Measurements from ENCODE around the gene FAM53A.

FAM53A gene

DNA sequence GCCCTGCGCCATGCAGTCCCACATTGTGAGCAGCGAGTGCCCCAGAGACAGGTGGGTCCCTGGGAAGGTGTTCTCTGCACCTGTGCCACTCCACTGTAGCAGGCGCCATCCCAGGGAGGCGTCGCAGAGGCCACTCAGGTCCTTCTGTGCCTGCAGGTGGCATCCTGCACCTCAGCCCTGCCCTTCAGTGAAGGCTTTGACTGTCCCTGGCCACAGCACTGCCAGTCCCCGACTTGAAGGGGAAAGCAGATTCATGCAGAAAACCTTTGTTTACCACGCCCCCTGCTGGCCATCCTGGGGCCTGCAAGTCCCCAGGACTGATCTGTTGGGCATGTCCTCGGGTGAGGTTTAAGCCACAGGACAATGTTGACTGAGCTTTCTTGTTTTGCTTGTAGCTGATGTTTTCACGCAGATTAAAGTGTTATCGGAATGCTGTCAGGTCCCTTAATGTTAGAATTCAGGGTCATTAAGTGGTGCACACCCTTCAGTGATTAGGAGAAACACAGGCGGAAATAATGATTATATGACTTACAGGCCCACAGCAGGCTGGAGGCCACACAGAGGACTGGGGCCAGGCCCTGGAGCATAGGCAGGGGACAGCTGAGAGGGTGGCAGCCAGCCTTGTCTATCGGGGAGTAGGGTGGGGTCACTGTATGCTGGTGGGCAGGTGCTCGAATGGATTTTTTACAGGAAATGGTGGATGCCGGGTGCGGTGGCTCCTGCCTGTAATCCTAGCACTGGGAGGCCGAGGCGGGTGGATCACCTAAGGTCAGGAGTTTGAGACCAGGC lies 42.2 kb upstream of the FAM53A start:
- TF ChIP-seq CTCF (IDR thresholded peaks at IDR 0.05; ENCODE audit: borderline replicate concordance, insufficient read depth, low read depth, low read length): peak; percentile 92
- no peak overlapping the region for H3K4me3 ChIP-seq (ENCODE audit: low read depth, low read length)

DNA sequence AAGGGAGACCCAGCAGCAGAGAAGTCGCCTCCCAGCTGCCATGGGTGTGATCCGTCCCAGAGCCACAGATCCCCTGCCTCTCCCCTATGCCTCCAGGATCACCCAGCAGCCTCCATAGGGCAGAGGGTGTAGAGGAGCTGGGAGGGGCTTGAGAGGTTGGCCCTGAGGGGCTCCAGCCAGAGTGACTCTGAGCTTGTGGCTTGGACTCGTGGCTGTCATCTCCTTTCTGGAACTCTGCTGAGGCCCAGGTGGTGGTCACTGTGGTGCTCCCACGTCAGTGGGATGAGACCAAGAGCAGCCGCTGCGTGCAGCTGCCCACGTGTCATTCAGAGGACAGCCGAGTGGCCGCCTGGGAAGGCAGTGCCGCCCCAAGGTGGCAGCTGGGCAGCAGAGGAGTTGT lies 41.4 kb upstream of the FAM53A start:
- no peak for TF ChIP-seq CTCF (IDR thresholded peaks at IDR 0.05; ENCODE audit: borderline replicate concordance, insufficient read depth, low read depth, low read length)
- H3K4me3 ChIP-seq (ENCODE audit: low read depth, low read length): no peak overlapping the region

GRCh38 chr4:1723131-1723801 lies 39.2 kb upstream of the FAM53A start:
- TF ChIP-seq CTCF (IDR thresholded peaks at IDR 0.05; ENCODE audit: borderline replicate concordance, insufficient read depth, low read depth, low read length): no peak
- peak overlapping the region; percentile 95 for H3K4me3 ChIP-seq (ENCODE audit: low read depth, low read length)

DNA sequence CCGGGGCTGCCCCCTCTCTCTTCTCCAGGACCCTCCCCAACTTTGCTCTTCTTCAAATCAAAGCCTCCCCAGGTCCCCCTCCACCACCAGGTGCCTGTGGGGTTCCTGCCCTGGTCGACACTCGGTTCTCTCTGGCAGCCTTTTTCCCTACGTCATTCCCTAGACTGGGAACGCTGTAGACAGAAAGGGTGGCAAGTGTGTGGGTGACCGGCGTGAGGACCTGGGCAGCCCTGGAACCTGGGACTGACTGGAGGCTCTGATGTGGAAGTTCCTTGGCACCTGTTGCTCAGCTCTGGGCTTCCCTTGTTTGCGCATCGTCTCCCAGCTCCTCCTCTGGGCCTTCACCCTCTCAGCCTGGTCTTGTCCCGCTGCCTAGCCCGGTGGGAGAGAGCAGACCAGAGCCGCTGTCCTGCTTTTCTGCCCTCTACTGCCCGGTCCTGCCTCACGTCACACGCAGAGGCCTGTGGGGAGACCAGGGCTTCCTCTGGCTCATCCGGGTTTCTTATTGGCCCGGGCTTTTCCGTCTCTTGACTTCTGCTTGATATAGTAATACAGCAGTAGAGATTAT lies 38.5 kb upstream of the FAM53A start:
- TF ChIP-seq CTCF (IDR thresholded peaks at IDR 0.05; ENCODE audit: borderline replicate concordance, insufficient read depth, low read depth, low read length): no peak
- H3K4me3 ChIP-seq (ENCODE audit: low read depth, low read length): peak overlapping the region; percentile 95

GRCh38 chr4:1721666-1722550 lies 37.8 kb upstream of the FAM53A start:
- no peak for TF ChIP-seq CTCF (IDR thresholded peaks at IDR 0.05; ENCODE audit: borderline replicate concordance, insufficient read depth, low read depth, low read length)
- H3K4me3 ChIP-seq (ENCODE audit: low read depth, low read length): peak overlapping the region; percentile 95

- no peak for TF ChIP-seq CTCF (IDR thresholded peaks at IDR 0.05; ENCODE audit: borderline replicate concordance, insufficient read depth, low read depth, low read length)
- peak within 1 kb of the TSS; percentile 95 for H3K4me3 ChIP-seq (ENCODE audit: low read depth, low read length)
Measured at GRCh38 chr4:1721003-1721665, 37.0 kb upstream of the FAM53A start, which contains the start of the genes TACC3 and TMEM129. Gene TACC3 (plus strand): TSS chr4:1721521. CDS start chr4:1723422, 1,901 bp downstream. Gene TMEM129 (minus strand): TSS chr4:1721323. CDS start chr4:1720837, 486 bp downstream.

Measured in GM12875 (cell line).